HepG2 (cell line): ENCODE data around the gene PCSK5. TPM values are rescaled to one million over a fixed set of nuclear protein-coding genes. Genes with fewer than 3 reads are reported as not detected.

ENCODE experiments used
- ATAC-seq: fragments of 200-7000 bp; cut with Tn5 transposase; 3 replicates; pipeline ENCODE4 v1.9.1; 2020; ENCODE audit warnings: mild to moderate bottlenecking, moderate library complexity
- BruUV-seq: library from RNA; stranded (reverse); fragments of 400-500 nt; replicated peaks from 2 replicates; lab custom pipeline; 2021; lab: Mats Ljungman, UMichigan
- CTCF ChIA-PET: fragments of 300-600 bp; formaldehyde crosslinking; extraction: SDS; loops from one replicate; lab custom pipeline; 2021; ENCODE audit warnings: low total read pairs, inconsistent platforms, low intra/inter-chr PET ratio; lab: Yijun Ruan, JAX
- POLR2A ChIA-PET: fragments of 350-600 bp; sonication (Branson Sonifier 250); formaldehyde crosslinking; loops from one replicate; lab custom pipeline; 2020; ENCODE audit warnings: antibody characterized with exemption, inconsistent platforms; lab: Yijun Ruan, JAX
- DNase-seq: peaks from one replicate; pipeline ENCODE4 v3.0.0-alpha.2; 2015; ENCODE audit warnings: low spot score
- FAIRE-seq: peaks from 3 replicates; lab custom pipeline; 2011; peaks lifted over from hg19 to GRCh38; lab: Jason Lieb, UNC
- H2AFZ ChIP-seq: one replicate; pipeline ENCODE4 v1.6.1; 2011; ENCODE audit warnings: low read length, inconsistent platforms
- H3K27ac ChIP-seq: fragments of 300-600 bp; 3 replicates; pipeline ENCODE4 v1.8.0; 2011; ENCODE audit warnings: mixed run types, mild to moderate bottlenecking, mixed read lengths, low read length, inconsistent platforms; ENCODE audit not compliant: insufficient read depth; ENCODE audit errors: extremely low read length
- H3K27me3 ChIP-seq, 2 experiments: fragments of 200-600 bp in 1 of 2; 2 replicates in 1 of 2; 3 replicates in 1 of 2; pipeline versions ENCODE4 v1.6.0 to v1.8.0; 2011; ENCODE audit warnings: low read length in 2 of 2, mild to moderate bottlenecking in 2 of 2, moderate library complexity in 2 of 2, inconsistent platforms in 1 of 2; ENCODE audit not compliant: insufficient read depth in 2 of 2, control insufficient read depth in 1 of 2
- H3K36me3 ChIP-seq, 2 experiments: fragments of 200-600 bp in 1 of 2; replicated peaks in 1 of 2; 2 replicates in 1 of 2; 3 replicates in 1 of 2; pipeline versions ENCODE4 v1.5.1 to v1.8.0; 2011; ENCODE audit warnings: low read length in 2 of 2, inconsistent platforms in 1 of 2; ENCODE audit not compliant: insufficient read depth in 2 of 2, control insufficient read depth in 1 of 2
- H3K4me1 ChIP-seq: 2 replicates; pipeline ENCODE4 v1.5.1; 2012; ENCODE audit warnings: low read length, inconsistent platforms; ENCODE audit not compliant: insufficient read depth
- H3K4me2 ChIP-seq: 2 replicates; pipeline ENCODE4 v1.6.0; 2011; ENCODE audit warnings: low read depth, low read length, inconsistent platforms
- H3K4me3 ChIP-seq, 3 experiments: fragments of 200-600 bp in 1 of 3; sonication (generic), shearing (Covaris generic) in 1 of 3; replicated peaks in 1 of 3; 2 replicates each; pipeline ENCODE4 v1.5.1; 2011 to 2016; ENCODE audit warnings: low read length in 3 of 3, inconsistent platforms in 2 of 3, low read depth in 2 of 3, mild to moderate bottlenecking in 2 of 3, control low read depth in 1 of 3, mixed read lengths in 1 of 3; ENCODE audit not compliant: insufficient read depth in 1 of 3
- H3K79me2 ChIP-seq: one replicate; pipeline ENCODE4 v1.6.1; 2011; ENCODE audit warnings: low read length, inconsistent platforms; ENCODE audit not compliant: insufficient read depth
- H3K9ac ChIP-seq: 2 replicates; pipeline ENCODE4 v1.6.0; 2011; ENCODE audit warnings: mild to moderate bottlenecking, low read depth, low read length, inconsistent platforms; ENCODE audit not compliant: insufficient read depth
- H3K9me3 ChIP-seq: 2 replicates; pipeline ENCODE4 v1.5.1; 2012; ENCODE audit warnings: mild to moderate bottlenecking, low read length
- H4K20me1 ChIP-seq: 2 replicates; pipeline ENCODE4 v1.6.0; 2011; ENCODE audit warnings: inconsistent platforms, mild to moderate bottlenecking, low read length, moderate library complexity; ENCODE audit not compliant: insufficient read depth
- ARNT2 ChIP-seq: sonication (generic); formaldehyde crosslinking; IDR thresholded peaks from 2 replicates; pipeline ENCODE4 v1.8.0; 2022; ENCODE audit warnings: mild to moderate bottlenecking, low read depth, missing genetic modification reagents, moderate library complexity
- HES4 ChIP-seq: sonication (generic); formaldehyde crosslinking; IDR thresholded peaks from 2 replicates; pipeline ENCODE4 v1.9.0; 2021; ENCODE audit warnings: mild to moderate bottlenecking, missing genetic modification reagents, borderline replicate concordance
- HNRNPH1 ChIP-seq: fragments of 200-400 bp; formaldehyde crosslinking; optimal IDR thresholded peaks from 2 replicates; pipeline ENCODE3; 2017; ENCODE audit warnings: mild to moderate bottlenecking, low read depth, low read length
- KLF6 ChIP-seq: IDR thresholded peaks from 2 replicates; pipeline ENCODE4 v1.8.0; 2016; ENCODE audit warnings: missing biosample characterization, missing genetic modification reagents
- NFATC3 ChIP-seq: sonication (generic); formaldehyde crosslinking; IDR thresholded peaks from 2 replicates; pipeline ENCODE4 v1.5.1; 2020; ENCODE audit warnings: mild to moderate bottlenecking, missing genetic modification reagents
- NFE2L2 ChIP-seq: fragments of 150-350 bp; IDR thresholded peaks from 2 replicates; pipeline ENCODE4 v1.6.1; 2014; ENCODE audit warnings: low read length
- PAWR ChIP-seq: sonication (generic); formaldehyde crosslinking; IDR thresholded peaks from 2 replicates; pipeline ENCODE4 v1.4.0; 2020; ENCODE audit warnings: missing genetic modification reagents, mild to moderate bottlenecking, borderline replicate concordance
- PHF20 ChIP-seq: sonication (generic); formaldehyde crosslinking; IDR thresholded peaks from 2 replicates; pipeline ENCODE4 v1.5.0; 2020; ENCODE audit warnings: mild to moderate bottlenecking, missing genetic modification reagents
- REPIN1 ChIP-seq: sonication (generic); formaldehyde crosslinking; IDR thresholded peaks from 2 replicates; pipeline ENCODE4 v1.8.0; 2022; ENCODE audit warnings: missing genetic modification reagents, low read depth, mild to moderate bottlenecking, borderline replicate concordance
- SIN3A ChIP-seq: IDR thresholded peaks from 2 replicates; pipeline ENCODE4 v1.6.1; 2011; ENCODE audit warnings: low read depth, mild to moderate bottlenecking, control low read depth, low read length, borderline replicate concordance
- ZNF549 ChIP-seq: sonication (generic); formaldehyde crosslinking; IDR thresholded peaks from 2 replicates; pipeline ENCODE4 v1.5.0; 2020; ENCODE audit warnings: missing genetic modification reagents
- in situ Hi-C: cut with HindIII; loops from 2 replicates; pipeline ENCODE4 v1.10.0; 2017; ENCODE audit warnings: low pct_unique_long_range_greater_than_20kb; ENCODE audit not compliant: extremely low pct_ligation_motif_present
- intact Hi-C: fragments of 100-400 bp; cut with micrococcal nuclease; formaldehyde crosslinking; loops from one replicate; pipeline ENCODE4 v1.10.0; 2022; ENCODE audit not compliant: unreplicated experiment
- polyA plus RNA-seq, 8 experiments: library from polyadenylated mRNA; depleted of rRNA in 3 of 8; stranded (reverse) in 7 of 8; unstranded in 1 of 8; fragments of >200 nt; fragmentation: Illumina TruSeq in 4 of 8; extraction: Trizol in 4 of 8; gene quantifications; 2 replicates each; pipeline versions ENCODE4 v1.2.1 to v1.2.3, GENCODE V29; 2011 to 2016; ENCODE audit warnings: low read depth in 4 of 8, missing spikeins in 1 of 8, mixed read lengths in 1 of 8; ENCODE audit not compliant: insufficient read depth in 1 of 8
- total RNA-seq, 5 experiments: library from RNA; depleted of rRNA; stranded (reverse); fragments of >200 nt; fragmentation: Illumina TruSeq; extraction: Trizol; gene quantifications; 2 replicates each; pipeline ENCODE4 v1.2.3, GENCODE V29; 2016; ENCODE audit warnings: low read depth in 1 of 5
- TF ChIP-seq, protein P1 (sequence below), 2 experiments: sonication (generic) in 1 of 2; formaldehyde crosslinking in 1 of 2; IDR thresholded peaks; 2 replicates each; pipeline versions ENCODE4 v1.6.1 to v1.9.0; 2014 to 2022; ENCODE audit warnings: antibody characterized with exemption in 1 of 2, borderline replicate concordance in 1 of 2, inconsistent platforms in 1 of 2, low read depth in 1 of 2, missing genetic modification reagents in 1 of 2
- TF ChIP-seq, protein P2 (sequence below): sonication (generic); formaldehyde crosslinking; IDR thresholded peaks from 2 replicates; pipeline ENCODE4 v1.8.0; 2022; ENCODE audit warnings: missing genetic modification reagents, mild to moderate bottlenecking, borderline replicate concordance
- TF ChIP-seq, protein P3 (sequence below): sonication (generic); formaldehyde crosslinking; conservative IDR thresholded peaks from 2 replicates; pipeline ENCODE4 v1.8.0; 2022; ENCODE audit warnings: low read depth, missing genetic modification reagents
- TF ChIP-seq, protein P4 (sequence below): sonication (generic); formaldehyde crosslinking; IDR thresholded peaks from 2 replicates; pipeline ENCODE4 v1.4.0; 2020; ENCODE audit warnings: missing genetic modification reagents, mild to moderate bottlenecking, borderline replicate concordance

The PCSK5 gene
- total and polyA plus RNA-seq, 2 of the 13 experiments (the other 11 are each of a cell fraction or from before 2014, with no cell fraction given) = 0.55 to 0.66 TPM

DNA sequence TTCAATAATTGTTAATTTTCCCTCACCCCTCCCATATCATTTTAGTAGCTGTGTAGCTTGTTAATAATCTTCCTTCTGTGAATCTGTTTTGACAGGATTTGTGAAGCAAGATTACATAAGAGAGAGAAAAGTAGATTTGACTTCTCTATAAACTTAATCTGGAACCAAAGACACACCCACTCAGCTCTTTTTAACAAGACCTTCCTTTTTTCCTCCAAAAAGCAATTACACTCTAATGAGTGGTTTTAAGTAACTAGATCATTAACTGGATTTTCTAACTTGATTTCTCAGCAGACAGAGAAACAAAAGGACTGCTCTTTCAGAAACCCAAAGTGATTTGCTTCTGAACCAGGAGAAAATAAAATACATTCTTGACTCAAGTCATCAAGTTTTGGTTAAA is 481.9 kb downstream of the PCSK5 start:
- Histone ChIP-seq H3K4me2 (no peak overlapping the region; the same call in 1 of the 2 replicates), H3K4me1 (peaks cover 55% of the 10 kb centered on the region), H3K36me3 (no peaks in the 10 kb centered on the region), H3K79me2 (no peaks in the 10 kb centered on the region), H3K27ac (no peak overlapping the region), H4K20me1 (no peaks in the 10 kb centered on the region), H3K9ac (no peak overlapping the region), H3K9me3 (no peaks in the 10 kb centered on the region), H3K27me3 (no peaks in the 10 kb centered on the region), H3K4me3 (no peak overlapping the region), H2AFZ (no peak overlapping the region)
- in situ Hi-C loops (no loop called here), intact Hi-C loops (no loop called here)
- ChIA-PET POLR2A (no interaction called here), CTCF (no interaction called here)
- no TSS peak for BruUV-seq
- DNase-seq (no peak), FAIRE-seq (no peak), ATAC-seq (no peak)
- TF ChIP-seq ARNT2 = no peak
- no peak for TF ChIP-seq HES4 (CRISPR knock-in tag)
- TF ChIP-seq NFE2L2 = no peak
- no peak for TF ChIP-seq HNRNPH1
- TF ChIP-seq, protein P1, sequence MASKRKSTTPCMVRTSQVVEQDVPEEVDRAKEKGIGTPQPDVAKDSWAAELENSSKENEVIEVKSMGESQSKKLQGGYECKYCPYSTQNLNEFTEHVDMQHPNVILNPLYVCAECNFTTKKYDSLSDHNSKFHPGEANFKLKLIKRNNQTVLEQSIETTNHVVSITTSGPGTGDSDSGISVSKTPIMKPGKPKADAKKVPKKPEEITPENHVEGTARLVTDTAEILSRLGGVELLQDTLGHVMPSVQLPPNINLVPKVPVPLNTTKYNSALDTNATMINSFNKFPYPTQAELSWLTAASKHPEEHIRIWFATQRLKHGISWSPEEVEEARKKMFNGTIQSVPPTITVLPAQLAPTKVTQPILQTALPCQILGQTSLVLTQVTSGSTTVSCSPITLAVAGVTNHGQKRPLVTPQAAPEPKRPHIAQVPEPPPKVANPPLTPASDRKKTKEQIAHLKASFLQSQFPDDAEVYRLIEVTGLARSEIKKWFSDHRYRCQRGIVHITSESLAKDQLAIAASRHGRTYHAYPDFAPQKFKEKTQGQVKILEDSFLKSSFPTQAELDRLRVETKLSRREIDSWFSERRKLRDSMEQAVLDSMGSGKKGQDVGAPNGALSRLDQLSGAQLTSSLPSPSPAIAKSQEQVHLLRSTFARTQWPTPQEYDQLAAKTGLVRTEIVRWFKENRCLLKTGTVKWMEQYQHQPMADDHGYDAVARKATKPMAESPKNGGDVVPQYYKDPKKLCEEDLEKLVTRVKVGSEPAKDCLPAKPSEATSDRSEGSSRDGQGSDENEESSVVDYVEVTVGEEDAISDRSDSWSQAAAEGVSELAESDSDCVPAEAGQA (IDR thresholded peaks at IDR 0.05; ENCODE audit: low read depth) = no peak
- TF ChIP-seq, protein P1 (CRISPR knock-in tag; IDR thresholded peaks at IDR 0.05; ENCODE audit: borderline replicate concordance) = no peak
- TF ChIP-seq, protein P2, sequence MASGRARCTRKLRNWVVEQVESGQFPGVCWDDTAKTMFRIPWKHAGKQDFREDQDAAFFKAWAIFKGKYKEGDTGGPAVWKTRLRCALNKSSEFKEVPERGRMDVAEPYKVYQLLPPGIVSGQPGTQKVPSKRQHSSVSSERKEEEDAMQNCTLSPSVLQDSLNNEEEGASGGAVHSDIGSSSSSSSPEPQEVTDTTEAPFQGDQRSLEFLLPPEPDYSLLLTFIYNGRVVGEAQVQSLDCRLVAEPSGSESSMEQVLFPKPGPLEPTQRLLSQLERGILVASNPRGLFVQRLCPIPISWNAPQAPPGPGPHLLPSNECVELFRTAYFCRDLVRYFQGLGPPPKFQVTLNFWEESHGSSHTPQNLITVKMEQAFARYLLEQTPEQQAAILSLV (CRISPR knock-in tag) = no peak
- no peak for TF ChIP-seq ZNF549 (CRISPR knock-in tag)
- TF ChIP-seq, protein P3, sequence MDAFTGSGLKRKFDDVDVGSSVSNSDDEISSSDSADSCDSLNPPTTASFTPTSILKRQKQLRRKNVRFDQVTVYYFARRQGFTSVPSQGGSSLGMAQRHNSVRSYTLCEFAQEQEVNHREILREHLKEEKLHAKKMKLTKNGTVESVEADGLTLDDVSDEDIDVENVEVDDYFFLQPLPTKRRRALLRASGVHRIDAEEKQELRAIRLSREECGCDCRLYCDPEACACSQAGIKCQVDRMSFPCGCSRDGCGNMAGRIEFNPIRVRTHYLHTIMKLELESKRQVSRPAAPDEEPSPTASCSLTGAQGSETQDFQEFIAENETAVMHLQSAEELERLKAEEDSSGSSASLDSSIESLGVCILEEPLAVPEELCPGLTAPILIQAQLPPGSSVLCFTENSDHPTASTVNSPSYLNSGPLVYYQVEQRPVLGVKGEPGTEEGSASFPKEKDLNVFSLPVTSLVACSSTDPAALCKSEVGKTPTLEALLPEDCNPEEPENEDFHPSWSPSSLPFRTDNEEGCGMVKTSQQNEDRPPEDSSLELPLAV (CRISPR knock-in tag) = no peak
- no peak for TF ChIP-seq REPIN1
- no peak for TF ChIP-seq KLF6
- TF ChIP-seq, protein P4, sequence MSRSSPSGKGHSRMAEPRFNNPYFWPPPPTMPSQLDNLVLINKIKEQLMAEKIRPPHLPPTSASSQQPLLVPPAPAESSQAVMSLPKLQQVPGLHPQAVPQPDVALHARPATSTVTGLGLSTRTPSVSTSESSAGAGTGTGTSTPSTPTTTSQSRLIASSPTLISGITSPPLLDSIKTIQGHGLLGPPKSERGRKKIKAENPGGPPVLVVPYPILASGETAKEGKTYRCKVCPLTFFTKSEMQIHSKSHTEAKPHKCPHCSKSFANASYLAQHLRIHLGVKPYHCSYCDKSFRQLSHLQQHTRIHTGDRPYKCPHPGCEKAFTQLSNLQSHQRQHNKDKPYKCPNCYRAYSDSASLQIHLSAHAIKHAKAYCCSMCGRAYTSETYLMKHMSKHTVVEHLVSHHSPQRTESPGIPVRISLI (CRISPR knock-in tag) = no peak
- TF ChIP-seq PHF20 (CRISPR knock-in tag) = no peak
- no peak for TF ChIP-seq SIN3A
- no peak for TF ChIP-seq NFATC3 (CRISPR knock-in tag)
- TF ChIP-seq PAWR = no peak
